HEK293 (cell line): ENCODE data around the gene ECE1.

Source experiments
- ZNF175 ChIP-seq: fragments of 450-650 bp; formaldehyde crosslinking; IDR thresholded peaks from 2 replicates; pipeline ENCODE4 v1.5.1; 2016; ENCODE audit warnings: missing biosample characterization, missing genetic modification characterization
- ZNF423 ChIP-seq: fragments of 450-650 bp; formaldehyde crosslinking; IDR thresholded peaks from 2 replicates; pipeline ENCODE4 v1.5.1; 2016; ENCODE audit warnings: missing biosample characterization, missing genetic modification characterization
- ZNF624 ChIP-seq: fragments of 450-650 bp; formaldehyde crosslinking; IDR thresholded peaks from 2 replicates; pipeline ENCODE4 v1.5.1; 2017; ENCODE audit warnings: missing biosample characterization, missing genetic modification characterization
- TF ChIP-seq, protein P1 (sequence below): fragments of 450-650 bp; formaldehyde crosslinking; IDR thresholded peaks from 2 replicates; pipeline ENCODE4 v1.5.1; 2016; ENCODE audit warnings: missing biosample characterization, missing genetic modification characterization
- TF ChIP-seq, protein P2 (sequence below): fragments of 450-650 bp; formaldehyde crosslinking; IDR thresholded peaks from 2 replicates; pipeline ENCODE4 v1.5.1; 2016; ENCODE audit warnings: missing biosample characterization, missing genetic modification characterization
- TF ChIP-seq, protein P3 (sequence below): sonication (generic); formaldehyde crosslinking; IDR thresholded peaks from 2 replicates; pipeline ENCODE4 v1.8.1; 2022; ENCODE audit warnings: mild to moderate bottlenecking, moderate library complexity, missing genetic modification reagents

DNA sequence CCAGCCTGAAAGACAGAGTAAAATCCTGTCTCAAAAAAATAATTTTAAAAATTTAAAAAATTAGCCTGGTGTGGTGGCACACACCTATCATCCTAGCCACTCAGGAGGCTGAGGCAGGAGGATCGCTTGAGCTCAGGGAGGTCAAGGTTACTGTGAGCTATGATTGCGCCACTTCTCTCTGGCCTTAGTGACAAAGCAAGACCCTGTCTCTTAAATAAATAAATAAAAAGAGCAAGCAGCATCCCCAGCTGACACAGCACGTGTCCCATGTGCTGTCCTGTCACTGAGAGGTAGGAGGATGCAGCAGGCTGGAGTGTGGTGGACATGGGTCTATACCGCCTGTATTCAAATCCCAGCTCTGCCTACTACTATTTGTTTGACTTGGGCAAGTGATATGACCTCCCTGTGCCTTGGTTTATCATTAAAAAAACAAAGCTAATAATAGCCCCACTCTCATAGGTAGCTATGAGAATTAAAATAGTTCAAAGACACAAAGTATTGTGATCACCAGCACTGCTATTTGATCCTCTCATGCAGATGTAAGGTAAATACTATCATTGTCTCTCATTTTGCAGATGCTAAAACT is 22.2 kb upstream of the ECE1 start:
- TF ChIP-seq, protein P1, sequence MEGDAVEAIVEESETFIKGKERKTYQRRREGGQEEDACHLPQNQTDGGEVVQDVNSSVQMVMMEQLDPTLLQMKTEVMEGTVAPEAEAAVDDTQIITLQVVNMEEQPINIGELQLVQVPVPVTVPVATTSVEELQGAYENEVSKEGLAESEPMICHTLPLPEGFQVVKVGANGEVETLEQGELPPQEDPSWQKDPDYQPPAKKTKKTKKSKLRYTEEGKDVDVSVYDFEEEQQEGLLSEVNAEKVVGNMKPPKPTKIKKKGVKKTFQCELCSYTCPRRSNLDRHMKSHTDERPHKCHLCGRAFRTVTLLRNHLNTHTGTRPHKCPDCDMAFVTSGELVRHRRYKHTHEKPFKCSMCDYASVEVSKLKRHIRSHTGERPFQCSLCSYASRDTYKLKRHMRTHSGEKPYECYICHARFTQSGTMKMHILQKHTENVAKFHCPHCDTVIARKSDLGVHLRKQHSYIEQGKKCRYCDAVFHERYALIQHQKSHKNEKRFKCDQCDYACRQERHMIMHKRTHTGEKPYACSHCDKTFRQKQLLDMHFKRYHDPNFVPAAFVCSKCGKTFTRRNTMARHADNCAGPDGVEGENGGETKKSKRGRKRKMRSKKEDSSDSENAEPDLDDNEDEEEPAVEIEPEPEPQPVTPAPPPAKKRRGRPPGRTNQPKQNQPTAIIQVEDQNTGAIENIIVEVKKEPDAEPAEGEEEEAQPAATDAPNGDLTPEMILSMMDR, result no peak
- TF ChIP-seq, protein P2, sequence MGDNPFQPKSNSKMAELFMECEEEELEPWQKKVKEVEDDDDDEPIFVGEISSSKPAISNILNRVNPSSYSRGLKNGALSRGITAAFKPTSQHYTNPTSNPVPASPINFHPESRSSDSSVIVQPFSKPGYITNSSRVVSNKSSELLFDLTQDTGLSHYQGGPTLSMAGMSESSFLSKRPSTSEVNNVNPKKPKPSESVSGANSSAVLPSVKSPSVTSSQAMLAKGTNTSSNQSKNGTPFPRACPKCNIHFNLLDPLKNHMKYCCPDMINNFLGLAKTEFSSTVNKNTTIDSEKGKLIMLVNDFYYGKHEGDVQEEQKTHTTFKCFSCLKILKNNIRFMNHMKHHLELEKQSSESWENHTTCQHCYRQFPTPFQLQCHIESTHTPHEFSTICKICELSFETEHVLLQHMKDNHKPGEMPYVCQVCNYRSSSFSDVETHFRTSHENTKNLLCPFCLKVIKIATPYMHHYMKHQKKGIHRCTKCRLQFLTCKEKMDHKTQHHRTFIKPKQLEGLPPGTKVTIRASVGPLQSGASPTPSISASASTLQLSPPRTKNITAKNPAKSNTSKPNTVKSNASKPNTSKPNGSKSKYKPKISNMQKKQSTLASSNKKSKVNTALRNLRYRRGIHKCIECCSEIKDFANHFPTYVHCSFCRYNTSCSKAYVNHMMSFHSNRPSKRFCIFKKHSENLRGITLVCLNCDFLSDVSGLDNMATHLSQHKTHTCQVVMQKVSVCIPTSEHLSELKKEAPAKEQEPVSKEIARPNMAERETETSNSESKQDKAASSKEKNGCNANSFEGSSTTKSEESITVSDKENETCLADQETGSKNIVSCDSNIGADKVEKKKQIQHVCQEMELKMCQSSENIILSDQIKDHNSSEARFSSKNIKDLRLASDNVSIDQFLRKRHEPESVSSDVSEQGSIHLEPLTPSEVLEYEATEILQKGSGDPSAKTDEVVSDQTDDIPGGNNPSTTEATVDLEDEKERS (tag by site-specific recombination), result no peak
- TF ChIP-seq, protein P3, sequence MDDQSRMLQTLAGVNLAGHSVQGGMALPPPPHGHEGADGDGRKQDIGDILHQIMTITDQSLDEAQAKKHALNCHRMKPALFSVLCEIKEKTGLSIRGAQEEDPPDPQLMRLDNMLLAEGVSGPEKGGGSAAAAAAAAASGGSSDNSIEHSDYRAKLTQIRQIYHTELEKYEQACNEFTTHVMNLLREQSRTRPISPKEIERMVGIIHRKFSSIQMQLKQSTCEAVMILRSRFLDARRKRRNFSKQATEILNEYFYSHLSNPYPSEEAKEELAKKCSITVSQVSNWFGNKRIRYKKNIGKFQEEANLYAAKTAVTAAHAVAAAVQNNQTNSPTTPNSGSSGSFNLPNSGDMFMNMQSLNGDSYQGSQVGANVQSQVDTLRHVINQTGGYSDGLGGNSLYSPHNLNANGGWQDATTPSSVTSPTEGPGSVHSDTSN (CRISPR knock-in tag), result no peak
- no peak for TF ChIP-seq ZNF624 (tag by site-specific recombination)
- TF ChIP-seq ZNF423 (tag by site-specific recombination), result no peak
- no peak for TF ChIP-seq ZNF175 (tag by site-specific recombination)
